PC-9 (cell line): ENCODE results near the gene TRPV5. TPM values are rescaled to one million over a fixed set of nuclear protein-coding genes. Genes with fewer than 3 reads are reported as not detected.

Source experiments
- BruUV-seq: library from RNA; stranded (reverse); fragments of 400-500 nt; replicated peaks from 2 replicates; lab custom pipeline; 2021; lab: Mats Ljungman, UMichigan
- CTCF ChIA-PET: fragments of 300-600 bp; sonication (Branson Sonifier 250); formaldehyde crosslinking; loops from one replicate; lab custom pipeline; 2022; ENCODE audit warnings: antibody characterized with exemption; lab: Charles Lee
- POLR2A ChIA-PET: fragments of 300-600 bp; sonication (Branson Sonifier 250); formaldehyde crosslinking; loops from one replicate; lab custom pipeline; 2022; ENCODE audit warnings: antibody characterized with exemption; ENCODE audit not compliant: unreplicated experiment; lab: Charles Lee
- DNase-seq, 2 experiments: peaks; one replicate each; pipeline versions ENCODE4 v3.0.0 to v3.0.0-alpha.2; 2015 to 2022; ENCODE audit warnings: mixed read lengths in 1 of 2
- H2AFZ ChIP-seq: fragments of 200-600 bp; sonication (generic); 2 replicates; pipeline ENCODE4 v1.8.1; 2017; ENCODE audit warnings: antibody characterized with exemption
- H3F3A ChIP-seq: fragments of 200-600 bp; sonication (generic); 2 replicates; pipeline ENCODE4 v1.8.1; 2017; ENCODE audit warnings: antibody characterized with exemption, mild to moderate bottlenecking, low read depth; ENCODE audit not compliant: insufficient read depth
- H3K27ac ChIP-seq: fragments of 200-600 bp; sonication (generic); 2 replicates; pipeline ENCODE4 v1.6.1; 2016; ENCODE audit warnings: mixed run types
- H3K27me3 ChIP-seq: fragments of 200-600 bp; sonication (generic); 2 replicates; pipeline ENCODE4 v1.6.1; 2016; ENCODE audit warnings: low read depth, mixed run types; ENCODE audit not compliant: insufficient read depth
- H3K36me3 ChIP-seq: fragments of 200-600 bp; sonication (generic); 2 replicates; pipeline ENCODE4 v1.6.1; 2016; ENCODE audit warnings: low read depth, mixed run types
- H3K4me1 ChIP-seq: fragments of 200-600 bp; sonication (generic); replicated peaks from 2 replicates; pipeline ENCODE4 v1.6.1; 2016; ENCODE audit warnings: mixed run types; ENCODE audit not compliant: insufficient read depth
- H3K4me2 ChIP-seq: fragments of 200-600 bp; sonication (generic); 2 replicates; pipeline ENCODE4 v1.6.1; 2017; ENCODE audit warnings: mixed run types
- H3K4me3 ChIP-seq: fragments of 200-600 bp; sonication (generic); 2 replicates; pipeline ENCODE4 v1.6.1; 2016; ENCODE audit warnings: mixed run types
- H3K79me2 ChIP-seq: fragments of 200-600 bp; sonication (generic); 2 replicates; pipeline ENCODE4 v1.6.1; 2017; ENCODE audit warnings: low read depth, mixed run types
- H3K9me2 ChIP-seq: fragments of 200-600 bp; sonication (generic); 2 replicates; pipeline ENCODE4 v1.8.1; 2017; ENCODE audit warnings: mild to moderate bottlenecking; ENCODE audit not compliant: insufficient read depth
- H3K9me3 ChIP-seq: fragments of 200-600 bp; sonication (generic); 2 replicates; pipeline ENCODE4 v1.8.1; 2016; ENCODE audit warnings: low read depth; ENCODE audit not compliant: insufficient read depth
- H4K20me1 ChIP-seq: fragments of 200-600 bp; sonication (generic); 2 replicates; pipeline ENCODE4 v1.8.1; 2017; ENCODE audit not compliant: insufficient read depth
- EZH2 ChIP-seq: fragments of 200-600 bp; sonication (generic); IDR thresholded peaks from 2 replicates; pipeline ENCODE4 v1.8.0; 2017; ENCODE audit warnings: antibody characterized with exemption, low read depth
- intact Hi-C: fragments of 100-400 bp; cut with micrococcal nuclease; formaldehyde crosslinking; loops from one replicate; pipeline ENCODE4 v1.10.0; 2022; ENCODE audit not compliant: unreplicated experiment
- total RNA-seq: library from RNA; stranded (reverse); gene quantifications from 2 replicates; pipeline ENCODE4 v1.2.3, GENCODE V29; 2021
- TF ChIP-seq, protein P1 (sequence below): fragments of 200-600 bp; sonication (generic); conservative IDR thresholded peaks from 2 replicates; pipeline ENCODE4 v1.6.1; 2017; ENCODE audit warnings: mixed run types, antibody characterized with exemption, mild to moderate bottlenecking, moderate library complexity

TRPV5 gene
- total RNA-seq, 1 experiment from 2014 or later, result not detected

DNA sequence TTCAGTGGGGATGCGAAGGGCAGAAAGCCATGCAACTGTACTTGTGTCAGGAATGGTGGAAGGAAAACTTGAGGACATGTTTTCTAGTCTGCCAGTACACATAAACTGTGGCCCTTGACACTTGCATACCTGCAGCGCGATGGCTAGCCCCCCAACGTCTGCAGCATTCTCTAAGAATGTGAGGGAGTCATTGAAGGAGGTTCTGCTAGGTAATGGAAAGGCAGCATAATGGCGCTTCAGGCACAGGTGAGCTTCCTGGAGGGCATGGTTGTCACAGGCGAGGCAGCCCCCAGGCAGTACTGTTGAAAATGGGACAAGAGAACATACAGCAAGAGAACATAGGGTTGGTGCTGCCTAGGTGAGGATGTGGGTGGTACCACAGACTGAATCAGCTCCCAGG, 9.2 kb upstream of the TRPV5 start:
- Histone ChIP-seq H3K36me3 (no peaks in the 10 kb centered on the region), H3K4me3 (no peak overlapping the region), H3K79me2 (no peaks in the 10 kb centered on the region), H3K27ac (no peak overlapping the region), H3K9me2 (no peaks in the 10 kb centered on the region), H4K20me1 (no peaks in the 10 kb centered on the region), H2AFZ (no peak overlapping the region), H3F3A (no peaks in the 10 kb centered on the region), H3K4me2 (no peak overlapping the region), H3K27me3 (0 out of 2 replicates have a peak, but pooled peaks cover 4% of the 10 kb centered on the region), H3K9me3 (no peaks in the 10 kb centered on the region), H3K4me1 (no peaks in the 10 kb centered on the region)
- no TSS peak for BruUV-seq
- DNase-seq, result no peak
- POLR2A ChIA-PET, result no interaction called here
- TF ChIP-seq, protein P1, sequence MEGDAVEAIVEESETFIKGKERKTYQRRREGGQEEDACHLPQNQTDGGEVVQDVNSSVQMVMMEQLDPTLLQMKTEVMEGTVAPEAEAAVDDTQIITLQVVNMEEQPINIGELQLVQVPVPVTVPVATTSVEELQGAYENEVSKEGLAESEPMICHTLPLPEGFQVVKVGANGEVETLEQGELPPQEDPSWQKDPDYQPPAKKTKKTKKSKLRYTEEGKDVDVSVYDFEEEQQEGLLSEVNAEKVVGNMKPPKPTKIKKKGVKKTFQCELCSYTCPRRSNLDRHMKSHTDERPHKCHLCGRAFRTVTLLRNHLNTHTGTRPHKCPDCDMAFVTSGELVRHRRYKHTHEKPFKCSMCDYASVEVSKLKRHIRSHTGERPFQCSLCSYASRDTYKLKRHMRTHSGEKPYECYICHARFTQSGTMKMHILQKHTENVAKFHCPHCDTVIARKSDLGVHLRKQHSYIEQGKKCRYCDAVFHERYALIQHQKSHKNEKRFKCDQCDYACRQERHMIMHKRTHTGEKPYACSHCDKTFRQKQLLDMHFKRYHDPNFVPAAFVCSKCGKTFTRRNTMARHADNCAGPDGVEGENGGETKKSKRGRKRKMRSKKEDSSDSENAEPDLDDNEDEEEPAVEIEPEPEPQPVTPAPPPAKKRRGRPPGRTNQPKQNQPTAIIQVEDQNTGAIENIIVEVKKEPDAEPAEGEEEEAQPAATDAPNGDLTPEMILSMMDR, result no peak
- TF ChIP-seq EZH2, result no peak
- intact Hi-C loops, result no loop called here
- CTCF ChIA-PET, result no interaction called here

GRCh38 chr7:142941541-142941940, 8.0 kb upstream of the TRPV5 start:
- H3K4me1 ChIP-seq, result no peaks in the 10 kb centered on the region
- H4K20me1 ChIP-seq, result no peaks in the 10 kb centered on the region
- no peak overlapping the region for H3K27ac ChIP-seq
- H3K9me3 ChIP-seq, result no peaks in the 10 kb centered on the region
- intact Hi-C loops, result no loop called here
- no TSS peak for BruUV-seq
- H3K79me2 ChIP-seq, result no peaks in the 10 kb centered on the region
- DNase-seq, result no peak
- TF ChIP-seq EZH2, result no peak
- TF ChIP-seq, protein P1, result no peak
- no peaks in the 10 kb centered on the region for H3F3A ChIP-seq
- H3K36me3 ChIP-seq, result no peaks in the 10 kb centered on the region
- H3K27me3 ChIP-seq, result 0 out of 2 replicates have a peak, but pooled peaks cover 4% of the 10 kb centered on the region
- H3K9me2 ChIP-seq, result no peaks in the 10 kb centered on the region
- ChIA-PET CTCF (no interaction called here), POLR2A (no interaction called here)
- no peak overlapping the region for H3K4me2 ChIP-seq
- H2AFZ ChIP-seq, result no peak overlapping the region
- H3K4me3 ChIP-seq, result no peak overlapping the region

DNA sequence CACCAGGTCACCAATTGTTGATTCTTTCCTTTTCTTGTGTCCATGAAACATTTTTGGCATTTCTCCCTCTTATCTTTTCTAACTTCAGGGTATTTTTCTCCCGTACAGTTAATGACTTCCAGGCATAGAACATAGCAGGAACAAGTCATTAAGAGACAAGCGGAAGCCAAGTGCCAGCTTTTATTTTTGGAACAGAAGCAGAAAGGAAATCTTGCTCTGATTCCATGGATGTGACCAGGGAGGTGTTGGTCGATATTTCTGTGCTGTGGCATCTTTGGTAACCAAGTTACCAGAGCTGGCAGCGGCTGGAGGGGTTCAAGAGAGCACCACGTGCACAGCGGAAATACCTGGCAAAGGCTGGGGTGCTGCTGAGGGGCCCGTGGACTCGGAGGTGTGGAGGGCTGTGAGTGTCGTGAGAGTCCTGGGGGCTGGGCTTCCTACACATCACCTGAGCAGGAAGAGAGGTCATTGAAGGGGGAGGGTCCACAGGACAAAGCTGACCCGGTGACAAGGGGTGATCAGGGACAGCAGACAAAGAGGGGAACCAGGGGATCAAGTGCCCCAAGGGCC, 7.5 kb upstream of the TRPV5 start:
- ChIA-PET CTCF (no interaction called here), POLR2A (no interaction called here)
- no TSS peak for BruUV-seq

More for the DNA sequence above, 7.5 kb upstream of the TRPV5 start:
- no peak for DNase-seq
- TF ChIP-seq, protein P1, result no peak
- TF ChIP-seq EZH2, result no peak
- Histone ChIP-seq H3K27ac (no peak overlapping the region), H3K36me3 (no peaks in the 10 kb centered on the region), H3F3A (no peaks in the 10 kb centered on the region), H3K9me3 (no peaks in the 10 kb centered on the region), H3K4me2 (no peak overlapping the region), H3K79me2 (no peaks in the 10 kb centered on the region), H2AFZ (no peak overlapping the region), H4K20me1 (no peaks in the 10 kb centered on the region), H3K4me1 (no peaks in the 10 kb centered on the region), H3K4me3 (no peak overlapping the region), H3K27me3 (0 out of 2 replicates have a peak, but pooled peaks cover 4% of the 10 kb centered on the region), H3K9me2 (no peaks in the 10 kb centered on the region)
- intact Hi-C loops, result no loop called here
